Pancreas (tissue), 10 donors: ENCODE measurements around the gene BCAS3. TPM values are rescaled to one million over a fixed set of nuclear protein-coding genes. Genes with fewer than 3 reads are reported as not detected.
A peak's percentile ranks its signal among the peaks of the same experiment; 100 is the strongest.

Experiments used
- ATAC-seq, 4 donors: fragments of 200-7000 bp; cut with Tn5 transposase; one replicate each; pipeline versions ENCODE4 v1.8.0 to v1.9.1; 2020; ENCODE audit warnings: mild to moderate bottlenecking in 4 of 4, moderate library complexity in 4 of 4
- DNase-seq, 6 donors: peaks; one replicate each; pipeline ENCODE4 v3.0.0-alpha.2; 2020
- FAIRE-seq: peaks from 2 replicates; lab custom pipeline; 2012; peaks lifted over from hg19 to GRCh38; lab: Jason Lieb, UNC
- H3K27ac ChIP-seq, 4 donors: fragments of 200-600 bp; sonication (generic); 1 replicate in 3 of 4; 2 replicates in 1 of 4; pipeline versions ENCODE4 v1.5.0 to v1.8.0; 2020
- H3K27me3 ChIP-seq, 4 donors: fragments of 200-600 bp; one replicate each; pipeline ENCODE4 v1.8.0; 2021
- H3K36me3 ChIP-seq, 3 donors: fragments of 200-600 bp; sonication (generic) in 1 of 3; one replicate each; pipeline versions ENCODE4 v1.5.0 to v1.8.0; 2020 to 2021
- H3K4me1 ChIP-seq, 3 donors: fragments of 200-600 bp; one replicate each; pipeline ENCODE4 v1.8.0; 2021
- H3K4me3 ChIP-seq, 4 donors: fragments of 200-600 bp; sonication (generic) in 2 of 4; one replicate each; pipeline versions ENCODE4 v1.5.0 to v1.8.0; 2020 to 2021
- H3K9me3 ChIP-seq, 4 donors: fragments of 200-600 bp; one replicate each; pipeline ENCODE4 v1.8.0; 2021
- WGBS, 2 donors: extraction: QIAGEN DNeasy Blood & Tissue Kit; methylation state at CpG; one replicate each; pipeline ENCODE4 v1.1.7; 2013; 5-methylcytosine and 5-hydroxymethylcytosine counted together
- intact Hi-C, 3 donors: fragments of 100-400 bp; cut with DNase I; formaldehyde crosslinking; loops; one replicate each; pipeline versions ENCODE4 v1.11.1 to v1.14.2; 2022
- polyA plus RNA-seq, 2 donors: library from polyadenylated mRNA; stranded (reverse); fragments of 200-250 nt; gene quantifications; one replicate each; pipeline ENCODE4 v1.2.3, GENCODE V29; 2013
- total RNA-seq, 6 donors: library from RNA; stranded (reverse); fragmentation: NEBNext Ultra II Directional in 4 of 6; extraction: Animal tissue kit (Norgen Biotek cat#: 25700) in 4 of 6; gene quantifications; one replicate each; pipeline versions ENCODE4 v1.2.1 to v1.2.4, GENCODE V29; 2021 to 2023
- TF ChIP-seq, protein P1 (sequence below), 4 donors: fragments of 200-600 bp; sonication (generic) in 3 of 4; IDR thresholded peaks; one replicate each; pipeline versions ENCODE4 v1.5.0 to v1.8.0; 2021; ENCODE audit warnings: antibody characterized with exemption in 4 of 4
- donor health status: healthy with polysubstance abuse.
- donor health status: DM: no; HTN: no; CAD: no; lungs with moderate emphysema.
- donor health status: DM: no; HTN: no; CAD: no.
- donor health status: control.
- donor health status: control.
- donor health status: Bipolar disorder and iron deficiency.
- donor health status: DM: yes; HTN: yes; CAD: no.
- donor health status: DM: no; HTN: no; CAD: no.
- donor health status: DM: no; HTN: no; CAD: no.
- donor health status: DM: yes; HTN: yes; CAD: no.

BCAS3 gene
- total and polyA plus RNA-seq, 8 donors = 4.6 to 27.7 (median 13.2) TPM

GRCh38 chr17:61285526-61286320 is 608.1 kb downstream of the BCAS3 start:
- no peaks in the 10 kb centered on the region for H3K9me3 ChIP-seq
- H3K36me3 ChIP-seq = no peaks in the 10 kb centered on the region
- intact Hi-C loops = no loop called here
- FAIRE-seq (no peak), DNase-seq (no peak), ATAC-seq (peak in 1 of 4 donors; percentile 46)
- TF ChIP-seq, protein P1, sequence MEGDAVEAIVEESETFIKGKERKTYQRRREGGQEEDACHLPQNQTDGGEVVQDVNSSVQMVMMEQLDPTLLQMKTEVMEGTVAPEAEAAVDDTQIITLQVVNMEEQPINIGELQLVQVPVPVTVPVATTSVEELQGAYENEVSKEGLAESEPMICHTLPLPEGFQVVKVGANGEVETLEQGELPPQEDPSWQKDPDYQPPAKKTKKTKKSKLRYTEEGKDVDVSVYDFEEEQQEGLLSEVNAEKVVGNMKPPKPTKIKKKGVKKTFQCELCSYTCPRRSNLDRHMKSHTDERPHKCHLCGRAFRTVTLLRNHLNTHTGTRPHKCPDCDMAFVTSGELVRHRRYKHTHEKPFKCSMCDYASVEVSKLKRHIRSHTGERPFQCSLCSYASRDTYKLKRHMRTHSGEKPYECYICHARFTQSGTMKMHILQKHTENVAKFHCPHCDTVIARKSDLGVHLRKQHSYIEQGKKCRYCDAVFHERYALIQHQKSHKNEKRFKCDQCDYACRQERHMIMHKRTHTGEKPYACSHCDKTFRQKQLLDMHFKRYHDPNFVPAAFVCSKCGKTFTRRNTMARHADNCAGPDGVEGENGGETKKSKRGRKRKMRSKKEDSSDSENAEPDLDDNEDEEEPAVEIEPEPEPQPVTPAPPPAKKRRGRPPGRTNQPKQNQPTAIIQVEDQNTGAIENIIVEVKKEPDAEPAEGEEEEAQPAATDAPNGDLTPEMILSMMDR (IDR thresholded peaks at IDR 0.05) = no peak
- no peaks in the 10 kb centered on the region for H3K4me1 ChIP-seq
- no peaks in the 10 kb centered on the region for H3K27me3 ChIP-seq
- no peak overlapping the region for H3K27ac ChIP-seq
- no peak overlapping the region for H3K4me3 ChIP-seq
- WGBS, 2 donors = 81 to 83% methylated on average over 11 of the region's 11 CpGs

DNA sequence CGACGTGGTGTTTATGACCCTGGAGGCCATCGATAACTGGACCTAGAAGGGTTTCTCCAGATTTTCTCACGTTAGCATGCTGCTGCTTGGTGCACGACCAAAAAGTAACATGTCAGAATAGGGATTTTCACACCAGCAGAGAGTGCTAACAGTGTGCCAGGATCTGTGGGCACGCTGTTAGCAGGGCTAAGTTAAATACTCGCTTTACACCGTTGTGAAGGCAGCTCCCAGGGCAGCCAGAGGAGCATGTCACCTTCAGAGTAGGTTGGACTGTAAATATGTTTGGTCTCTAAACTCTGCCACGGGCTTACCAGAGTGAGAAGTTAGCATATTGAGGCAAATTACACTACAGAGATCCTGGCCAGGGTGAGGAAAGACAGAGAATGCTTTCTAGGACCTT is 608.8 kb downstream of the BCAS3 start:
- intact Hi-C loops = no loop called here
- Histone ChIP-seq H3K4me1 (no peaks in the 10 kb centered on the region), H3K36me3 (no peaks in the 10 kb centered on the region), H3K27ac (no peak overlapping the region), H3K4me3 (no peak overlapping the region), H3K9me3 (no peaks in the 10 kb centered on the region), H3K27me3 (no peaks in the 10 kb centered on the region)
- DNase-seq = no peak
- WGBS, 2 donors = 83 to 90% methylated on average over 9 of the region's 9 CpGs
- no peak for ATAC-seq
- TF ChIP-seq, protein P1 (IDR thresholded peaks at IDR 0.05) = no peak
- FAIRE-seq = no peak

- TF ChIP-seq, protein P1 (IDR thresholded peaks at IDR 0.05) = no peak
- intact Hi-C loops = no loop called here
- Histone ChIP-seq H3K27ac (no peak overlapping the region), H3K4me3 (no peak overlapping the region), H3K36me3 (no peaks in the 10 kb centered on the region), H3K4me1 (no peaks in the 10 kb centered on the region), H3K27me3 (no peaks in the 10 kb centered on the region), H3K9me3 (no peaks in the 10 kb centered on the region)
- ATAC-seq (no peak), DNase-seq (no peak), FAIRE-seq (no peak)
- 74 to 77% methylated on average over 10 of the region's 10 CpGs for WGBS, 2 donors
Measured at GRCh38 chr17:61289408-61290385, 612.0 kb downstream of the BCAS3 start.

- 86 to 90% methylated on average over 10 of the region's 10 CpGs for WGBS, 2 donors
- no peak for FAIRE-seq
Measured at GRCh38 chr17:61291451-61292285, 614.0 kb downstream of the BCAS3 start.

More at GRCh38 chr17:61291451-61292285, 614.0 kb downstream of the BCAS3 start:
- intact Hi-C loops = no loop called here
- Histone ChIP-seq H3K4me1 (no peaks in the 10 kb centered on the region), H3K4me3 (no peak overlapping the region), H3K27ac (no peak overlapping the region), H3K36me3 (no peaks in the 10 kb centered on the region), H3K27me3 (no peaks in the 10 kb centered on the region), H3K9me3 (no peaks in the 10 kb centered on the region)
- TF ChIP-seq, protein P1 (IDR thresholded peaks at IDR 0.05) = no peak
- no peak for DNase-seq
- ATAC-seq = no peak
